Spleen (tissue), 11 donors: ENCODE measurements around the gene AGFG2. TPM values are rescaled to one million over a fixed set of nuclear protein-coding genes. Genes with fewer than 3 reads are reported as not detected.

Source experiments
- DNase-seq: peaks from one replicate; pipeline ENCODE4 v3.0.0-alpha.2; 2020
- H3K27ac ChIP-seq, 8 donors: fragments of 200-600 bp; sonication (generic) in 7 of 8; 1 replicate in 4 of 8; 2 replicates in 4 of 8; pipeline versions ENCODE4 v1.5.0 to v1.8.0; 2016 to 2021; ENCODE audit warnings: inconsistent platforms in 4 of 8, mild to moderate bottlenecking in 4 of 8, moderate library complexity in 1 of 8
- H3K27me3 ChIP-seq, 7 donors: fragments of 200-600 bp; sonication (generic) in 6 of 7; replicated peaks in 1 of 7; 1 replicate in 4 of 7; 2 replicates in 3 of 7; pipeline versions ENCODE4 v1.5.0 to v1.8.0; 2016 to 2021; ENCODE audit warnings: inconsistent platforms in 3 of 7, mild to moderate bottlenecking in 1 of 7
- H3K36me3 ChIP-seq, 6 donors: fragments of 200-600 bp; sonication (generic) in 5 of 6; 1 replicate in 4 of 6; 2 replicates in 2 of 6; pipeline versions ENCODE4 v1.5.0 to v1.8.0; 2016 to 2021; ENCODE audit warnings: inconsistent platforms in 2 of 6
- H3K4me1 ChIP-seq, 6 donors: fragments of 200-600 bp; sonication (generic) in 5 of 6; 1 replicate in 3 of 6; 2 replicates in 3 of 6; pipeline versions ENCODE4 v1.5.0 to v1.8.0; 2016 to 2021; ENCODE audit warnings: inconsistent platforms in 3 of 6
- H3K4me3 ChIP-seq, 8 donors: fragments of 200-600 bp; sonication (generic) in 7 of 8; 1 replicate in 4 of 8; 2 replicates in 4 of 8; pipeline versions ENCODE4 v1.5.0 to v1.8.0; 2016 to 2021; ENCODE audit warnings: inconsistent platforms in 4 of 8, mild to moderate bottlenecking in 4 of 8, moderate library complexity in 2 of 8
- H3K9me3 ChIP-seq, 8 donors: fragments of 200-600 bp; sonication (generic) in 7 of 8; 1 replicate in 4 of 8; 2 replicates in 4 of 8; pipeline versions ENCODE4 v1.5.0 to v1.8.0; 2016 to 2021; ENCODE audit warnings: inconsistent platforms in 4 of 8
- CTCF ChIP-seq, 11 experiments: fragments of 200-600 bp in 7 of 11; fragments of 450-650 bp in 4 of 11; sonication (generic) in 4 of 11; IDR thresholded peaks in 8 of 11; conservative IDR thresholded peaks in 3 of 11; 1 replicate in 7 of 11; 2 replicates in 4 of 11; pipeline versions ENCODE4 v1.4.0 to v1.8.0; 2016 to 2021; ENCODE audit warnings: antibody characterized with exemption in 11 of 11, inconsistent platforms in 4 of 11, mild to moderate bottlenecking in 1 of 11
- POLR2A ChIP-seq, 3 donors: fragments of 450-650 bp; IDR thresholded peaks; one replicate each; pipeline ENCODE4 v1.5.1; 2017; ENCODE audit warnings: antibody characterized with exemption in 3 of 3, mild to moderate bottlenecking in 1 of 3
- POLR2AphosphoS5 ChIP-seq, 3 donors: sonication (generic); formaldehyde crosslinking; IDR thresholded peaks; one replicate each; pipeline ENCODE4 v1.5.1; 2017; ENCODE audit warnings: antibody characterized with exemption in 3 of 3
- WGBS, 5 donors: extraction: QIAGEN DNeasy Blood & Tissue Kit in 3 of 5; methylation state at CpG; one replicate each; pipeline versions ENCODE4 v1.1.5 to v1.1.7; 2013 to 2018; 5-methylcytosine and 5-hydroxymethylcytosine counted together
- intact Hi-C: fragments of 100-400 bp; cut with DNase I; formaldehyde crosslinking; loops from one replicate; pipeline ENCODE4 v1.15.0; 2023; ENCODE audit warnings: low total_unique reads
- polyA plus RNA-seq, 3 donors: library from polyadenylated mRNA; stranded (reverse); fragments of 200-250 nt; gene quantifications; one replicate each; pipeline ENCODE4 v1.2.1, GENCODE V29; 2013
- total RNA-seq, 7 donors: library from RNA; depleted of rRNA in 3 of 7; stranded (reverse); fragments of >200 nt in 3 of 7; fragmentation: NEBNext Ultra II Directional in 4 of 7; extraction: Animal tissue kit (Norgen Biotek cat#: 25700) in 4 of 7; gene quantifications; one replicate each; pipeline versions ENCODE4 v1.1.0 to v1.2.1, GENCODE V29; 2016 to 2021
- donor health status: healthy with polysubstance abuse.
- donor health status: DM: no; HTN: no; CAD: no; lungs with moderate emphysema.
- donor health status: DM: no; HTN: no; CAD: no.
- donor health status: Bipolar disorder and iron deficiency.
- donor health status: healthy.
- donor health status: DM: no; HTN: no; CAD: no.
- donor health status: DM: yes; HTN: yes; CAD: no.

Gene AGFG2
- total and polyA plus RNA-seq, 10 donors = 14.2 to 110 (median 51.4) TPM

- TF ChIP-seq POLR2AphosphoS5 (IDR thresholded peaks at IDR 0.05) (no peak), CTCF (IDR thresholded peaks at IDR 0.05 in 8 of 11, conservative IDR thresholded peaks at IDR 0.05 in 3 of 11) (no peak), POLR2A (IDR thresholded peaks at IDR 0.05) (no peak)
- 31 to 68% (median 48%) methylated on average over 1 of the region's 1 CpG for WGBS, 5 donors
- intact Hi-C loops = no loop called here
- Histone ChIP-seq H3K27me3 (no peaks in the 10 kb centered on the region), H3K4me1 (peaks cover 70 to 100% (median 96%) of the 10 kb centered on the region in 6 donors), H3K4me3 (peak overlapping the region in 1 of 8 donors; percentile 30), H3K27ac (peak overlapping the region; percentile 74 to 93 (median 86)), H3K36me3 (peaks cover 0 to 10% (median 0%) of the 10 kb centered on the region in 6 donors), H3K9me3 (no peaks in the 10 kb centered on the region)
- no peak for DNase-seq
These were observed 6.0 kb downstream of the AGFG2 start for GRCh38 chr7:100544967-100545359.

DNA sequence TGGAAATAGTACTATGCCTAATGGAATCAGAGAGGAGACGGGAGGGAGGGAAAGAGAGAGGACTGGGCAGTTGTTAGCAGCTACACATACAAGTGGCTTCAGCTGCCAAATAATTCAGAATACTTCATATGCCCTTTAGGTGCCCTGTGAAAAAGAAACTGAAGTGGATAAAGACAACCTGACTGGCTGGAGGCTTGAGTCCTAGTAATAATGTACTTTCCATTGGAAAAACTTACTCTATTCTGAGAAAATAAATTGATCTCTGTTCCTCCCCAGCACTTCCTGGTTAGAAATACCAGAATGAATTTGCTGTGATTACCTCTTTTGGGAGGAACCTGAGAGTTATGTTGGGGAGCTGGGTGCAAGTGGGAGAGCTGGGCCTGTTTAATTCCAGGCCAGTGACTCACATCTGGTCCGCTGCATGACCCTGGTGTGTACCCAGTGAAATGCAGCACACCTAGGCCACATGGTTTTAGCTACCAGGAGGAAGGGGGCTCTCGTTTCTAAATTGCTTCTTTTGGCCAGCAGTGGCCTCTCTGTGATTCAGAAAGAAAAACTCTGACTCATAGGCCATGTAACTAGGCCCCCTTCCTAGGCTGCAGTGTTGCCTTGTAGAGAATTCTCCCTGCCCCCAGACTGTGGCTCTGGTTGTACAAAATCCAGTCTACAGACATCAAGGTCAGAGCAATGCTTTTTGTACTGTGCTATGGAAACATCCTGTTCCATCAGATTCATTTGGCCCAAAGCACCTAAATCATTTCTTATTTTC, 6.5 kb downstream of the AGFG2 start:
- intact Hi-C loops = no loop called here
- H3K4me3 ChIP-seq = peak overlapping the region in 1 of 8 donors; percentile 30
- H3K36me3 ChIP-seq = peaks cover 0 to 13% (median 0%) of the 10 kb centered on the region in 6 donors
- H3K27me3 ChIP-seq = no peaks in the 10 kb centered on the region
- DNase-seq = no peak
- 35 to 50% (median 40%) methylated on average over 3 of the region's 3 CpGs for WGBS, 5 donors
- no peaks in the 10 kb centered on the region for H3K9me3 ChIP-seq
- peak overlapping the region; percentile 74 to 93 (median 86) for H3K27ac ChIP-seq
- TF ChIP-seq POLR2A (IDR thresholded peaks at IDR 0.05) (no peak), CTCF (IDR thresholded peaks at IDR 0.05 in 8 of 11, conservative IDR thresholded peaks at IDR 0.05 in 3 of 11) (peak in 1 of 11 experiments; percentile 10), POLR2AphosphoS5 (IDR thresholded peaks at IDR 0.05) (no peak)
- peaks cover 69 to 100% (median 96%) of the 10 kb centered on the region in 6 donors for H3K4me1 ChIP-seq

DNA sequence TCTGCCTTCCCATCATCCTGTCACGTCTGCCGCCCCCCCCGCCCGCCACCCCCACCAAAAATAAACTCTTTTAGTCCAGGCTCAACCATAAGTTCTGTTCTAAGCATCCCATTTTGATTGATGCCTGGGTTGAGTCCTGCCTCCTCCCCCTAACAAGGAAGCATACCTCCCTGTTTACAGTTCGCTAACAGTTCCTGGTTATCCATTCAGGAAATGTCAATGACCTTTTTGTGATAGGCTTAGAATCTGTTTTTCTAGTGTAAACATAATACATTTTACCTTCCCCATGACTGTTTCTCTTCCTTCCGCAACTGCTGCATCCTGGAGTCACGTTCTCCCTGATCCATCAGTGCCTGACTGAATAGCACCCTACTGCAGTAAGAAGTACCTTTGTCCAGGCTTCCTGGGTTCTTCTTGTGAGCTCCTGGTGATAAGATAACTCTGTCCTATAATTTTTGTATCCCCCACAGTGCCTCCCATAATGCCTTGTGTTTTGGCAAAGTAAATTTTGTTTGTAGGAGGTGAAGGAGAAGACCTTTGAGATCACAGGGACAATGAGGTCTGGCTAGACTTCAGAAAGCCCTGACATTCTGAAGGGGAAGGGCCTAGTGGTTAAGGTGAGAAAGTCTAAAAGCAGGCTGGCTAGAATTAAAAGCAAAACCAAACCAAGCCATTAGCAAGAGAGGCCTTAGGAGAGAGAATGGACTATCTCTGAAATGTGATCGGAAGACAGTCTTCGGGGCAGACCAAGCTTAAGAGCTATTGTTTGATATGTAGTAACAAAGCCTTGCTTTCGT, 7.3 kb downstream of the AGFG2 start:
- peak overlapping the region in 1 of 8 donors; percentile 30 for H3K4me3 ChIP-seq
- H3K9me3 ChIP-seq = no peaks in the 10 kb centered on the region
- H3K27me3 ChIP-seq = no peaks in the 10 kb centered on the region
- H3K4me1 ChIP-seq = peaks cover 69 to 100% (median 91%) of the 10 kb centered on the region in 6 donors
- WGBS, 5 donors = 46 to 62% (median 54%) methylated on average over 10 of the region's 10 CpGs
- intact Hi-C loops = no loop called here
- DNase-seq = no peak
- TF ChIP-seq POLR2AphosphoS5 (IDR thresholded peaks at IDR 0.05) (peak in 1 of 3 donors; percentile 71), CTCF (IDR thresholded peaks at IDR 0.05 in 8 of 11, conservative IDR thresholded peaks at IDR 0.05 in 3 of 11) (no peak), POLR2A (IDR thresholded peaks at IDR 0.05) (no peak)
- peak overlapping the region; percentile 74 to 93 (median 86) for H3K27ac ChIP-seq
- peaks cover 0 to 19% (median 0%) of the 10 kb centered on the region in 6 donors for H3K36me3 ChIP-seq
